Adrenal gland (tissue), 5 donors: ENCODE results near the gene NBL1.

ENCODE experiments used
- POLR2A ChIP-seq, 2 donors: fragments of 450-650 bp; IDR thresholded peaks; one replicate each; pipeline ENCODE4 v1.6.1; 2017; ENCODE audit warnings: antibody characterized with exemption in 2 of 2, mild to moderate bottlenecking in 2 of 2, moderate library complexity in 1 of 2
- TF ChIP-seq, protein P1 (sequence below), 6 experiments: fragments of 450-650 bp in 4 of 6; fragments of 200-600 bp in 2 of 6; sonication (generic) in 1 of 6; IDR thresholded peaks; 1 replicate in 5 of 6; 2 replicates in 1 of 6; pipeline versions ENCODE4 v1.5.1 to v1.8.0; 2016 to 2021; ENCODE audit warnings: antibody characterized with exemption in 6 of 6, mild to moderate bottlenecking in 2 of 6, moderate library complexity in 1 of 6
- donor health status: DM: no; HTN: no; CAD: no.

DNA sequence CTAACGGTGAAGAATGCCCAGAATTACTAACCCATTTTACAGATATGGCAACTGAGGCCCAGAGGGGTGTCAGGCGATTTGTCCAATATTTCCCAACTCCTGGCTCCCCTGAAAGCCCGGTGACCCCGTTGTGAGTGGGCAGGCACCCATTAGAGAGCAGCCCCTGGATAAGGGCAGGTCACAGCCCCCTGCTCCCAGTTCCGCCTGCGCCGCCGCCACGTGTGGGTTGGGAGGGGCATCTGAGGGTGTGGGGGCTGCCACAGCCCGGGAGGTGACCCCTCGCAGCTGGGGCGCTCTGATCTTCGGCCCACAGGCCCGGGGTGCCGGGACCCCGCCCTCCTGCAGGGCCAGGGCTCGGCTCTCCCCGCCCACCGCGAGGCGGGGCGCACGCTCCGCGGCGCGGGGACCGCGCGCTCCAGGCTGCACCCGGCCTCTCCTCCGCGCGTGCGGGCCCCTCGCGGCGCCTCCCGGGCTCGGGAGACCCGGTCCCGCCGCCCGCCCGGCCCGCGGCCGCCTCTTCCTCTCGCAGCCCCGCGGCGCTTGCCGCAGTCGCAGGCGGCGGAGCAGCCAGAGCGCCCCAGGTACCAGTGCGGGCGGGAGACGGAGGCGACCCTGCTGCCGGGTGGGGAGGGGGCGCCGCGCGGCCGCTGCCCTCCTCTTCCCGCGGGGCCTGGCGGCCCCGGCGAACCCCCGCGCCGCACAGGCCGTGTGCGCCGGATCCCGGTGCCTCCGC is 20.5 kb downstream of the NBL1 start, which contains the start of gene HTR6:
- TF ChIP-seq, protein P1, sequence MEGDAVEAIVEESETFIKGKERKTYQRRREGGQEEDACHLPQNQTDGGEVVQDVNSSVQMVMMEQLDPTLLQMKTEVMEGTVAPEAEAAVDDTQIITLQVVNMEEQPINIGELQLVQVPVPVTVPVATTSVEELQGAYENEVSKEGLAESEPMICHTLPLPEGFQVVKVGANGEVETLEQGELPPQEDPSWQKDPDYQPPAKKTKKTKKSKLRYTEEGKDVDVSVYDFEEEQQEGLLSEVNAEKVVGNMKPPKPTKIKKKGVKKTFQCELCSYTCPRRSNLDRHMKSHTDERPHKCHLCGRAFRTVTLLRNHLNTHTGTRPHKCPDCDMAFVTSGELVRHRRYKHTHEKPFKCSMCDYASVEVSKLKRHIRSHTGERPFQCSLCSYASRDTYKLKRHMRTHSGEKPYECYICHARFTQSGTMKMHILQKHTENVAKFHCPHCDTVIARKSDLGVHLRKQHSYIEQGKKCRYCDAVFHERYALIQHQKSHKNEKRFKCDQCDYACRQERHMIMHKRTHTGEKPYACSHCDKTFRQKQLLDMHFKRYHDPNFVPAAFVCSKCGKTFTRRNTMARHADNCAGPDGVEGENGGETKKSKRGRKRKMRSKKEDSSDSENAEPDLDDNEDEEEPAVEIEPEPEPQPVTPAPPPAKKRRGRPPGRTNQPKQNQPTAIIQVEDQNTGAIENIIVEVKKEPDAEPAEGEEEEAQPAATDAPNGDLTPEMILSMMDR (IDR thresholded peaks at IDR 0.05) = no peak
- no peak for TF ChIP-seq POLR2A (IDR thresholded peaks at IDR 0.05)
